Measurements from ENCODE around the gene AKNA.

DNA sequence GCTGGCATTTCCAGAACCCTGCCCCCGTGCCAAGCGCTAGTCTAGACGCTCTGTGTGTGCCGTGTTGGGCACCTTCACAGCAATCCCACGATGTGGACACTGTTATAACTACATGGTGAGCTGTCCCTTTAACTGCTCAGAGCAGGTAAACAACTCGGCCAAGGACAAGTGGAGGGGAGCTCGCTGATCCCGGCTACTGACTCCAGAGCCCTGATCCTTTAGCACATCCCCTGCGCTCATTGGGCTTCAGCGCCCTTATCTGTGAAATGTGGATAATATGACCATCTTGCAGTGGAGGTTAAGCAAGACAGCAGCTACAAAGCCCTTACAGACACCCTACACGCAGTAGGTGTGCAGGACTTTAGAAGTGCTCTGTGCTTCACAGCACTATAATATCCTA lies 41.6 kb downstream of the AKNA start:
- TF ChIP-seq, protein P1, sequence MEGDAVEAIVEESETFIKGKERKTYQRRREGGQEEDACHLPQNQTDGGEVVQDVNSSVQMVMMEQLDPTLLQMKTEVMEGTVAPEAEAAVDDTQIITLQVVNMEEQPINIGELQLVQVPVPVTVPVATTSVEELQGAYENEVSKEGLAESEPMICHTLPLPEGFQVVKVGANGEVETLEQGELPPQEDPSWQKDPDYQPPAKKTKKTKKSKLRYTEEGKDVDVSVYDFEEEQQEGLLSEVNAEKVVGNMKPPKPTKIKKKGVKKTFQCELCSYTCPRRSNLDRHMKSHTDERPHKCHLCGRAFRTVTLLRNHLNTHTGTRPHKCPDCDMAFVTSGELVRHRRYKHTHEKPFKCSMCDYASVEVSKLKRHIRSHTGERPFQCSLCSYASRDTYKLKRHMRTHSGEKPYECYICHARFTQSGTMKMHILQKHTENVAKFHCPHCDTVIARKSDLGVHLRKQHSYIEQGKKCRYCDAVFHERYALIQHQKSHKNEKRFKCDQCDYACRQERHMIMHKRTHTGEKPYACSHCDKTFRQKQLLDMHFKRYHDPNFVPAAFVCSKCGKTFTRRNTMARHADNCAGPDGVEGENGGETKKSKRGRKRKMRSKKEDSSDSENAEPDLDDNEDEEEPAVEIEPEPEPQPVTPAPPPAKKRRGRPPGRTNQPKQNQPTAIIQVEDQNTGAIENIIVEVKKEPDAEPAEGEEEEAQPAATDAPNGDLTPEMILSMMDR (IDR thresholded peaks at IDR 0.05), result no peak
- TF ChIP-seq EZH2phosphoT487 (IDR thresholded peaks at IDR 0.05) (no peak), EZH2 (IDR thresholded peaks at IDR 0.05) (no peak)
